HG03520 (cell line): Measurements from ENCODE around the gene ATG5.
"Not testable (repeated sequence)": the region's sequence is repeated elsewhere in the genome, so short reads cannot be mapped to it uniquely, and the experiment has no call there.

Experiments used
- ATAC-seq: cut with Tn5 transposase; IDR thresholded peaks from one replicate; pipeline ENCODE4 v1.9.1; 2021; ENCODE audit warnings: mild to moderate bottlenecking, moderate library complexity; ENCODE audit not compliant: unreplicated experiment

The ATG5 gene

DNA sequence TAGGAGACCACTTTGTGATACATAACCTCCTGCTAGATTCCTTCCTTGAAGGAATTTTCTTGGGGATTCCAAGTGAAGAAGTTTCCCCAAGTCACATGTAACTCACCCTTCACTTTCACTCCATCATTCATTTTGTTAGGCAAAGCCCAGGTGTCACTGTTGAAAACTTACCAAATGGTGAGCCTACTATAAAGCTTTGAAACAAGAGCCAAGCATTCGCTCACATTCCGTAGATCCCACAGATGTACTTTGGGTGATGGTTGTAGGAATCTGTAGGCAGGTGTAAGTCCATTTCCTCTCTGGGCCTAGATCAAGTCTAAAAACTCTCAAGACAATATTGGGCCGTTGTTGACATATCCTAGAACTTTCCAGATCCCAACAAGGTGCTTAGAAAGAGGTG, 165.4 kb downstream of the ATG5 start:
- no peak for ATAC-seq

DNA sequence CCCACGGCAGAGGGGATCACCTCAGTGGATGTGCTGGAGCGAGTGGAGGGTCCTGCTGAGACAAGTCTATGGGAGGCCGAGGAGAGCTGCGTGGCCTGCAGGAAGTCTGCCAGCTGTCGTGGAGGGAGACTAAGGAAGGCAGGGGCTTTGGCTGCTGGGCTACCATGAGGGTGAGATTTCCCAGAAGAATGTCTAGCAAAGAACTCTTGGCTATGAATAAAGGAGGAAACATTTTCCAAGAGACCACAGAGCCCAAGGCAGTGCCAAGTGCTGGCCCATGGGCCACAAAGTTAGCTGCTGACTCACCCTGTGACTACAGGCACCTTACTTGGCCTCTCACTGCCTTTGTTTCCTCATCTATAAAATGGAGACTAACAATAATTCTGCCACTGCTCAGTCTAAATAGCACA, 166.0 kb downstream of the ATG5 start:
- ATAC-seq, result no peak

DNA sequence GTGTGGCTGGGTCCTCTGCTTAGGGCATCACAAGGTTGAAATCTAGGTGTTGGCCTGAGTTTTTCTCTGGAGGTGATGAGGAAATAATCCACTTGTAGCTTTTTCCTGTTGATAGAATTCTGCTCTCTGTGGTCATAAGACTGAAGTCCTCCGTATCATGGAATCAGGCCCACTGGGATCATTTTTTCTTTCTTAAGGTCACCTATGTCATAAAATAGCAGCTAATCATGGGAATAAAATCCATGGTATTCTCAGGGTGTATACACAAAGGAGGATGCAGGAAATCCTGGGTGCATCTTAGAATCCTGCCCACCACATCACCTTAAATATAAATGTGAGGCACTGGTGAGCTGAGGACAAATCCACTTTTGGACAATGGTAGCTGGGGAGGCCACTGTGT, 166.7 kb downstream of the ATG5 start:
- no peak for ATAC-seq

DNA sequence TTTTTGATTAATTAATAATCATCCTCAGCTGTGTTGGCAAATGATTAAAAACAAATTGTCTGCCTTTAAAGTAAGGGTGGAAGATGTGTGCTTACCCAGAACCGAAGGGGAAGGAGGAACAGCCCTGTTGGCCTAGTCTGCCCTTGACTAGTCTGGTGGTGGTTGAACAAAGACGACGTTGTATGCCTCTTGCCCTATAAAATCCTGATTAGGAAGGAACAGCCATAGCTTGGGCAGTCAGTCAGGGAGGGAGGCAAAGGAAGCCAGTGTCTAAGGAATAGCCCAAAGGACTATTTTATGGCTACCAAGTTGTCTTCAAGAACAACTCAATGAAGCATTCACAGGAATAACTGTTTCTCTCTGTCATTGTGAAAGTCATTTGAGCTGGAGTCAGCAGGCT, 168.7 kb downstream of the ATG5 start:
- ATAC-seq, result no peak

DNA sequence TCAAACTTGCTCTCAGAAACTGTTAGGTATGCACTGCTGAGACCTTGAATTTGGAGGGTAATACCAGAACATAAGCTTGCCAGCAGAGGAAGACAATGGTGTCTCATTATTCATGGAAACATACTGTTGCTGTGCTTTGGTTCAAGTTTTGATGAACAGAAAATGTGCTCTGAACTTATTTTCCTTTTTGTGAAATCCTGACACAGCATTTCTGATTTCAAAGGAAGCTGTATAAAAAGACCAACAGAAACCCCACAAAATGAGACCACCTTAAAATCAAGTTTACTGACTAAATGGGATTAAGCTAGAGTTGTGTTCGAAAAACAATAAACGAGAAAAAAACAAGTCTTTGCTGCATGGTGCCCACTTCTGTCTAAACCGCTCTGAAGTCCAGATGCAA, 169.1 kb downstream of the ATG5 start:
- no peak for ATAC-seq

DNA sequence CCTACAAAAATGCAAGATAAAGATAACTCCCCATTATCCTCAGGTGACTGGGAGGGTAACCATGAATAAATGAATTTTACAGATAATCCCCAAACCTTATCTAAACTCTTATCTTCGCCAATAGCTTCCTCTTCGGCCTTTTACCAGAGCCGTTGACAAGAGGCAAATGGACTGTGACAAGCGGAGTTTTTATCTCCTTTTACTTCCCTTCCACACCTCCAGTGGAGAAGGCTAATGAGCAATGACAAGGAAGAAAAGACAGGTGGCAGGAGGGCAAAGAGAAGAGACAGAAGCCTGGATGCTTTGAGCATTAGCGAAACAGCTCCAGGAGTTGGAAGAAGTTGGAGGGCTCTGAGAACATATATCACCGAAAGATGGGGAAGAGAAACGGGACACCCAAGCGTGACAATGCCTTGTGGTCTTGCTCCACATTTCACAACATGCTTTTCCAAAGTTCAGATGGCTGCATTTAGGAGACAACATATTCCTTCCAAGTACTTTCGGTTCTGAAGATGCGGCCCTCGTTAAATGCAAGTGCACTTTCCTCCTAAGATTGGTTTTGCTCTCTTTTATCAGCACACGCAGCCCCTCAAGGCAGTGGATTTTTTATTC, 170.2 kb downstream of the ATG5 start:
- no peak for ATAC-seq

DNA sequence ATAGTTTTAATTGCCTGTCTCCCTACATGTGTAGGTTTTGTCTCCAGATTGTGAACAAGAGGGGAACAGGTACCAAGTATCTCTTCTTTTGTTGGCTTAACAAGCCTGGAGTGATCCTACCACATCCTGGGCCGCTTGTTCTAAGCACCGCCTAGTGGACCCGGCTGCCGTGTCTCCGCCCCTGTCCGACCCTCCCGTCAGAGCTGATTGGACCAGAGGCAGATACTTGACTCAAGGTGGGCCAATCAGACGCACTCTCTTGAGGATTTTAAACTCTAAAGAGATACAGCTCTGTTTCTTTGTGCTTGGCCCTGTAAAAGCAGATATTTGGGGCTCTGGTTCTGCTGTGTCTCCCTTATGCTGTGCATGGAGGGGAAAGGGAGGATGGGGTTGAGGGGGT, 171.2 kb downstream of the ATG5 start:
- no peak for ATAC-seq

DNA sequence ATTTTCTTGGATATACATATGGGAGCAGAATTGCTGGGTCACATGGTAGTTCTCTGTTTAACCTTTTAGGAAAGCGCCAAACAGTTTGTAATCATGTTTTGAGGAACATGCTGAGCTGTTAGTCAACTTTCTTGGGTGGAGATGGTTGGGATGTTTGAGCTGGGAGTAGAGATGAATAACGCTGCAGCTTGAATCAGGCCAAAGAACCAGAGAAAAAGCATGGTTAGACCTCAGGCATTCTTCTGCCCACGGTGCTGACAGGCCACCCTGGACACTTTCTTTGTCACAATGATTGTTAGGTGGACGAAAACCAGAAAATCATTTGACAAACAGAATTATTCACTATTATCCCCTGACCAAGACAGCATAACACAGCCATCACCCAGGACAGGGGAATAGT, 172.6 kb downstream of the ATG5 start:
- ATAC-seq, result no peak

DNA sequence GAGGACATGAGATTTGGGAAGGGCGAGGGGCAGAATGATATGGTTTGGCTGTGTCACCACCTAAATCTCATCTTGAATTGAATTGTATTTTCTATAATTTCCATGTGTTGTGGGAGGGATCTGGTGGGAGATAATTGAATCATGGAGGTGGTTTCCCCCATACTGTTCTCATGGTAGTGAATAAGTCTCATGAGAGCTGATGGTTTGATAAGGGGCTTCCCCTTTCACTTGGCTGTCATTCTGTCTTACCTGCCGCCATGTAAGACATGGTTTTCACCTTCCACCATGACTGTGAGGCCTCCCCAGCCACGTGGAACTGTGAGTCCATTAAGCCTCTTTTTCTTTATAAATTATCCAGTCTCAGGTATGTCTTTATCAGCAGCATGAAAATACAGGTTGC, 173.1 kb downstream of the ATG5 start:
- ATAC-seq, result not testable (repeated sequence)

DNA sequence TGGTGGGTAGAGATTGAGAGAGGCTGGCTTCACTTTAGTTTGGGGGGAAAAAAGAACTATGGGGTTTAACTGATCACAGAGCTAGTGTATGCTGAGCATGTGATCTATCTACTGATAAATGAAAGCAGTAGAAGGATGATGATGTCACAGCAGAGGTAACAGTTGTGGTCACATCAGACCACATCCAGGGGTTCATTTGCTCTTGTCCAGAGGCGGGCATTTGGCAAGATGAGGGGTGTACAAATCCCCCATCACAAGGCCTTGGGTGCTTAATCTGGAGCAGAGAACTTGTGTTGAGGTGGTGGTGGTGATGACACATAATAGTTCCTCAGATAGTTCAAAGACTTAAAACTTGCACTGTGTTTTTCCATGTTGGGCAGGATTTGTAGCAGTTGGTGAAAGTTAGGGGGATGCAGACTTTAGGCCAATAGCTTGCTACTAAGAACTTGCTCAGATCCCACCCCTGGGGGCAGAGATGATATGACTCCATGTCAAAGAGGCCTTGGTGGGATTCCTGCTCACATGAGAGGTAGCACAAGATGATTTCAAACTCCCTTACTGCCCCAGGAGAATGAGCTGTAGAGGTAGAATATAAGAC, 176.0 kb downstream of the ATG5 start:
- ATAC-seq, result no peak

DNA sequence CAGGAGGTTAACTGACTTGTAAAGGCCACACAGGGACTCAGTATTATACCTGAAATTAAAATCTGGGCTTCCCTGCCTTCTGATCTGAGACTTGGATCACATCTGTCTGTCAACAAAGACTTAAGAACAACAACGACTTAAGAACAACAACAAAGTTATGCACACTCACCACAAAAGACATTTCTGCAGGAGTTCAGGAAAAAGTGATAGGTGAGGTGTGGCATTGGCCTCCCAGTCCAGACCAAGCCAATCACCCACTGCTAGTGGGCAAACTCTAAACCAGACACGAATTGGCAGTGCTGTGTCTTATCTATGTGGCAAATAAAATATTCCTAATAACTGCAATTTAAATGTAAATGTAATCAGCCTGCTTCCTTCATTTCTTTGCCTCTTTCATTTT, 178.1 kb downstream of the ATG5 start:
- ATAC-seq, result no peak

DNA sequence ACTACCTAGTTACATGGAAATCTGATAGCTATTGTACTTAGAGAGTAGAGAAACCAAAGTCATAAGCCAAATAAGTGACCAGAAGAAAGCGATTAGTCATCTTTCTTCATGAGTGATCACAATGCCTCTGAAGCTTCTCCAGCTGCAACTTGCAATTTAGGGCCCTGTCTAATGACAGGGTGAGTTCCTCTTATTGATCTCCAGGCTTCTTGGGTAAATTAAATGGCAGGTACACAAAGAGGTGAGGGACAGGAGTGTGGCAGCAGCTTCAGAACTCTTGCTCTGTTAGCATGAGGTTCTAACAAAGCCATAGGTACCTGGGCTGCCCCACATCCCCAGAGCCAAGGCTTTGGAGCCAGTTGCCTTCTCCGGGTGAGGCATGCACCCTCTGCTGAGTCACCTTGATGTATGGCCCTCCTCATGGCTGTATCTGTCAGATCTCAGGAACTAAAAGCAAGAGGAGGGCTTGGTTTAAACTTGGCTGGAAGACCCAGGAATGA, 178.7 kb downstream of the ATG5 start:
- ATAC-seq, result peak; percentile 35

DNA sequence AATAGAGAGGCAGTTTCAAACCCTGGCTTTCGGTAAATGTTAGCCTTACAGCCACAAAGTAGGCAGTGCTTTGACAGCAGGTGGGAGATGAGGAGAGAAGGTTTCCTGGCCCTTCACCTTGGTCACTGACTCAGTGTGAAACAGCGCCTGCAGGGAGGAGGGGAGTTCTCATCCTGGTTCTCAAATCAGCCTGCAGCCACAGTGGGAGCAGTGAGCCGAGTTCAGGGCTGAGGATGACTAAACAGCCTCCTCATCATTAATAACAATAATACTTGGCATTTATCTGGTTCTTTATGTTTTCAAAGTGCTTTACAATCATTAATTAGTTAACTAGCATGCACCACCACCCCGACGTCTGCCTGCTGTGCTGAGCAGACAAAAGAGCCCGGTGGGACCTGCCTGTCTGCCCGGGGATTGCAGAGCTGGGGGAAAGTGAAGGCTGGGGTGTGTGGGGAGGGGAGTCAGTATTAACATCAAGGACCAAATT, 179.8 kb downstream of the ATG5 start:
- ATAC-seq, result no peak

DNA sequence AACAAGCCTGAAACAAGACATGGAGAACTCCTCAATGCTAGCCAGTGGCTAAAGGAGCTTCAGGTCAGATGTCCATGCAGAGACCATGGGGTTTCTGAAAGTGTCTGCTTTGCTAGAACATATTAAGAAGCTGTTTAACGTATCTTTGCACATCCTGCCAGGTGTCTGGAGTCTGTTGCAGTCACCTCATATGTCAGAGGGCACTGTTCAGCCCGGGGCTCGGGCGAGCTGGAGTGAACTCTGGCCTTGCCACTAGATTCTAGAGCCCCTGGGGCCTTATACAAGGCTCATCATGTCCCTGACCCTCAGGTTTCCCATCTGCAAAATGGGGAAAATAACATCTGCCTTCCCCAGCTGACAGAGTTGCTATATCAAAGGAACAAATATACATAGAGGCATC, 180.4 kb downstream of the ATG5 start:
- ATAC-seq, result no peak

DNA sequence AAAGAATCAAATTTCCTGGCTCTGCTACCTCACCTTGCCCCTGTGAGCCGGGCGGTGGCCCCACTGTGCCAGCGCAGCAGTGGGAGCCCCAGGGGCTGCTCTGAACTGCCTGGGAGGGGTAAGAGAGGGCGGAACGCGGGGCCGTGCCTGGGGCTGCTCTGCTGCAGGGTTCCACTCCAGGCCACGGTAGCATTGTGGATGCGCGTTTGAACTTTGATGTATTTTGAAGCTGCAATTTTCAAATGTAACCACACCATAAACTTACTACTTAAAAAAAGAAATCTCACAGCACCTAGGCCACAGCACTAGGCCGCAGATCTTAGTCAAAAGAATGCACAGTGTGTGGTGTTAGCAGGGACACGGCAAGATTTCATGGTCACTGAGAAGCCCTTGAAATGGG, 181.9 kb downstream of the ATG5 start:
- no peak for ATAC-seq

DNA sequence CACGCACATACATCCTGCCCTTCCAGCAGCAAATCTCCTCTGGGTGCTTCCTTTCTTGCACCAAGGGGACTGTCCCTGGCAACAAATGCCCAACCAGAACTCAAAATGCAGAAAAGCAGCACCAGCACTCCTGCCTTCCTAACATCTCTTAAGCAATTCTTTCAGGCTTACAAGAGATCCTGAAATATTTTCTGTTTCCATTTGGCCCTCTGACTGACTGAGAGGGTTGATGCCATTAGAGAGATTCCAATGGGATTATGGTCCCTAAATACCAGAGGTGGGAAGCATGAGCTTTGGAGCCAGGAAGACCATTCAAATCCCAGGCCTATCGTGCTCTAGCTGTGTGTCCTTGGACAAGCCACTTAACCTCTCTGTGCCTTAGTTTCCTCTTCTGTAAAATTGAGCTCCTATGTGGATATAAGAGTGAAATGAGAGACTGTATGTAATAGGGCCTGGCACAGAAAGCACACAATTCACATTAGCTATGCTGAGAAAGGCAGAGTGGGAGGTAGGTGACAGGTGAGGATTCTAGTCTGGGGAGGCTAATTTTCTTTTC, 182.6 kb downstream of the ATG5 start:
- no peak for ATAC-seq

DNA sequence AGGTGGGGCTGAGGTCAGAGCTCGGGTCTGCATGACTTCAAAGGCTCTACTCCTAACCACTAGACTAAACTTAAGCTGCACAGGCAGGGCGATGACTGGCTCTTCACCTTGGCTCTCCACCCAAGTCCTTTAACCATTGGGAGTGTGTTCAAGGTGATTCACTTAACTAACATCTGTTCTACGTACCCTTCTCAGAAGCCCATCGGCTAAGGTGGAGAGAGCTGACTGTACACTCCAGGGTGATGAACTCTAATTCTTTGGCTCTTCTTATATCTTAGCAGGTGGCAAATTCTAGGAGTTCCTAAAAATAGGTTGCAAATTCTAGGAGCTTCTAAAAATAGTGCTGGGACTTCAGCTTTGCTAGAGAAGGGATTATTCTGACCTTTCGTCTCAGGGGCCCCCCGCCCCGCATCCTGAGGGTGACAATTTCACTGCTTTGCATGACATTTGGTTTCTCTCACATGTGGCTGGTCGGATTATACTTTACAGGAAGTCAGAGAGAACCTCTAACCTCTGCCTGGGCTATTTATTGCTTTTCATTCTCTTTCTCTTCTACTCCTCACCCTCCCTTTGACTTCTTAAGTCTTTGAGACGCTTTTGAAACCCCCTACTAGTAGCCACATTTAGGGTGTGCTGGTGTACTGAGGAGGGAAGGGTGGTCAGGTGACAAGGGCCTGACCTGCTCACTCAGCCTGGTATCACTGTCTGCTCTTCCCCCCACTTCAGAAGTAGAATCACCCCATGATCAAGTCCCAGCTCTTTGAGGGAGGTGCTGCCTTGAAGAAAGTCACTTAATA, 183.9 kb downstream of the ATG5 start:
- peak; percentile 88 for ATAC-seq

DNA sequence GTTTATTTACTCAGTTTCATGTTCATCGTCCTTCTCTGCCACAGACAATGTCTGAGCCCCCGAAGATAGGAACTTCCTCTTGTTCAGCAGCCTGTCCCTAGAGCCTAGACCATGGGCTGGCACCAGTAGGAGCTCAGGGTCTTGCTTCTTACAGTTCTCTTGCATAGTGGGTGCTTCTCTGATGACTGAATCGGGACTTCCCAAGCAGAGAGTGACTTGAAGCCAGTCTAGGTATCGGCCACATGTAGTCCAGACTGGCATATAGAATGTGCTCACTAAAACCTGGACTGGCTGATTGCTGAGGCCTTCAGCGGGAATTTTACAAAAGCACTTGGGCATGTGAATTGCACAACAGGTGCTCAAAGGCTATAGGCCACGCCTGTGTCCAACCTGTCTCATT, 187.4 kb downstream of the ATG5 start:
- no peak for ATAC-seq

DNA sequence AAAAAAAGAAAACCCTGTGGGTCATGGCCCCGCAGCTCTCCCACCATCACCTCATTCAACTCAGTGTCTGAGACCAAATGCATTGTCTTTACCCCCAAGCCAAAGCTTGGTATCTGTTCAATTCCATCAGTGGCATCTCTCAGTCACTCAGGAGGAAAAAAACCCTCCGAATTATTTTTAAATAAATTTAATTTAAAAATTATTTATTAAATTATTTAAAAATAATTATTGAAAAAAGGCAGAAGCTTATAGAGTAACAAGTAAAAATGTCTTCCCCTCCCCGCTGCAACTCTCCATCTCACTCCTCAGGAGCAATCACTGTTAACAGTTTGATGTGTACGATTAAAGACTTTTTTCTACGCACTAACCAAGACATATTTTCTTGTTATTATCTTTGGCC, 188.7 kb downstream of the ATG5 start:
- no peak for ATAC-seq

DNA sequence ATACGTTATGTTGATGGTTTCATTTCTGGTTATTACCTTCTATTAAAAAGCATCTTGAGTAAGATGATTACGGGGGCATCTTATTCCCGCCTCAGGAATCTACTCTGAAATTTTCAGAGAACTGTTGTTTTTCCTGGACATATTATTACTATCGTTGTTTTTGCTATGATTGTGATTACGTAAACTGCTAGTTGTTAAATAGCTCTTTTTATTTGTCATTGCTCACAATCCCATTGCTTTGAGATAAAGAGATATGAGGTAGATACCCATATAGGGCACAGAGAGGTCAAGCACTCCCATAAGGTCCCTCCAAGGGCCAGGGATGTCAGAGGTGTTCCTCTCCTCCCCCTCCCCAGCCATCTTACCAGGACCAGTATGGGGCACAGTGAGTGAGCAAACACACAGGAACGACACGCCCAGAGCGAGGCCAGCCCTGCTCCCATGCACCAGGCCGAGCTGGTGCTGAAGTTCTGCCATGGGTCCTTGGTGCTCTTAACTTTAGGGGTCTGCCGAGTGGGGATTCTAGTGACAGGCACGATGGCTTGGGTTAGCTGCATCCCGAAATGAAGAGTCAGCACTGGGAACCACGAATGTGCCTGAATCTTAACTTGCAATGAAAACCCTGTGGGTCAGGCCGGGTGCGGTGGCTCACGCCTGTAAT, 189.5 kb downstream of the ATG5 start:
- ATAC-seq, result no peak
